ENCODE data around the gene MAP2K2. TPM values are rescaled to one million over a fixed set of nuclear protein-coding genes. Genes with fewer than 3 reads are reported as not detected.

MAP2K2 gene
- total RNA-seq, 1 experiment from 2014 or later: 138 TPM

GRCh38 chr19:4080473-4080872 lies 43.4 kb downstream of the MAP2K2 start:
- no peak for DNase-seq (ENCODE audit: low read depth)

GRCh38 chr19:4077800-4078684 lies 45.9 kb downstream of the MAP2K2 start:
- DNase-seq (ENCODE audit: low read depth): peak; percentile 75

- no peak for DNase-seq (ENCODE audit: low read depth)
These were observed 46.9 kb downstream of the MAP2K2 start for GRCh38 chr19:4077007-4077374.

GRCh38 chr19:4075373-4075772 lies 48.5 kb downstream of the MAP2K2 start:
- DNase-seq (ENCODE audit: low read depth): no peak

GRCh38 chr19:4071610-4072009 lies 52.3 kb downstream of the MAP2K2 start:
- DNase-seq (ENCODE audit: low read depth): no peak

- DNase-seq (ENCODE audit: low read depth): no peak
These were observed 54.5 kb downstream of the MAP2K2 start for GRCh38 chr19:4069331-4069959.

- no peak for DNase-seq (ENCODE audit: low read depth)
These were observed 55.6 kb downstream of the MAP2K2 start for GRCh38 chr19:4068047-4068966.

GRCh38 chr19:4067396-4068046 lies 56.4 kb downstream of the MAP2K2 start:
- DNase-seq (ENCODE audit: low read depth): no peak

GRCh38 chr19:4066682-4067395 lies 57.1 kb downstream of the MAP2K2 start, which contains the start of gene ZBTB7A:
ZBTB7A (minus strand) TSS chr19:4066899; CDS start chr19:4055232, 11,667 bp downstream.
- DNase-seq (ENCODE audit: low read depth): peak; percentile 85

GRCh38 chr19:4066176-4066606 lies 57.7 kb downstream of the MAP2K2 start:
- DNase-seq (ENCODE audit: low read depth): no peak

GRCh38 chr19:4065430-4066175 lies 58.3 kb downstream of the MAP2K2 start:
- peak; percentile 99 for DNase-seq (ENCODE audit: low read depth)

GRCh38 chr19:4064496-4065260 lies 59.2 kb downstream of the MAP2K2 start:
- peak; percentile 55 for DNase-seq (ENCODE audit: low read depth)

GRCh38 chr19:4064149-4064495 lies 59.8 kb downstream of the MAP2K2 start:
- no peak for DNase-seq (ENCODE audit: low read depth)

GRCh38 chr19:4063369-4064148 lies 60.4 kb downstream of the MAP2K2 start:
- DNase-seq (ENCODE audit: low read depth): no peak

- DNase-seq (ENCODE audit: low read depth): no peak
These were observed 61.2 kb downstream of the MAP2K2 start for GRCh38 chr19:4062419-4063368.

GRCh38 chr19:4061683-4062418 lies 62.1 kb downstream of the MAP2K2 start:
- no peak for DNase-seq (ENCODE audit: low read depth)
